CD1c-positive myeloid dendritic cell (primary cell): ENCODE measurements around the gene CMTM6.
A peak's percentile ranks its signal among the peaks of the same experiment; 100 is the strongest.
"Not testable (repeated sequence)": the region's sequence is repeated elsewhere in the genome, so short reads cannot be mapped to it uniquely, and the experiment has no call there.

Source experiments
- DNase-seq: peaks from one replicate; pipeline ENCODE4 v3.0.0-alpha.2; 2016; ENCODE audit errors: extremely low spot score

The CMTM6 gene

GRCh38 chr3:32466808-32467207, 35.8 kb downstream of the CMTM6 start:
- DNase-seq, result not testable (repeated sequence)

GRCh38 chr3:32464726-32465125, 37.9 kb downstream of the CMTM6 start:
- not testable (repeated sequence) for DNase-seq

GRCh38 chr3:32463415-32463814, 39.2 kb downstream of the CMTM6 start:
- not testable (repeated sequence) for DNase-seq

GRCh38 chr3:32462191-32462986, 40.3 kb downstream of the CMTM6 start:
- DNase-seq, result not testable (repeated sequence)

GRCh38 chr3:32460817-32461496, 41.7 kb downstream of the CMTM6 start:
- DNase-seq, result not testable (repeated sequence)

- peak; percentile 74 for DNase-seq
Measured at GRCh38 chr3:32460031-32460749, 42.5 kb downstream of the CMTM6 start.

- no peak for DNase-seq
Measured at GRCh38 chr3:32459450-32459849, 43.2 kb downstream of the CMTM6 start.

GRCh38 chr3:32457971-32458471, 44.6 kb downstream of the CMTM6 start:
- DNase-seq, result peak; percentile 53

- DNase-seq, result no peak
Measured at GRCh38 chr3:32456429-32457130, 46.1 kb downstream of the CMTM6 start.

- no peak for DNase-seq
Measured at GRCh38 chr3:32455609-32456428, 46.8 kb downstream of the CMTM6 start.

GRCh38 chr3:32454731-32455608, 47.7 kb downstream of the CMTM6 start:
- no peak for DNase-seq

GRCh38 chr3:32454111-32454510, 48.5 kb downstream of the CMTM6 start:
- no peak for DNase-seq

- DNase-seq, result no peak
Measured at GRCh38 chr3:32453346-32453745, 49.3 kb downstream of the CMTM6 start.

GRCh38 chr3:32452009-32452408, 50.6 kb downstream of the CMTM6 start:
- DNase-seq, result no peak

GRCh38 chr3:32450992-32451659, 51.5 kb downstream of the CMTM6 start:
- DNase-seq, result no peak

- DNase-seq, result no peak
Measured at GRCh38 chr3:32450426-32450825, 52.2 kb downstream of the CMTM6 start.

- no peak for DNase-seq
Measured at GRCh38 chr3:32449691-32450090, 53.0 kb downstream of the CMTM6 start.

GRCh38 chr3:32448686-32449474, 53.8 kb downstream of the CMTM6 start:
- DNase-seq, result no peak
